Measurements from ENCODE around the gene TLR10. TPM values are rescaled to one million over a fixed set of nuclear protein-coding genes. Genes with fewer than 3 reads are reported as not detected.

Gene TLR10
- total and polyA plus RNA-seq, 2 of the 13 experiments (the other 11 are each of a cell fraction or from before 2014, with no cell fraction given): not detected

GRCh38 chr4:38734911-38735310 is 47.9 kb downstream of the TLR10 start:
- no peak overlapping the region for H3K4me3 ChIP-seq (replicated peaks in 1 of 3; ENCODE audit: insufficient read depth in 1 of 3, low read depth in 2 of 3, low read length in 3 of 3)
- H2AFZ ChIP-seq (ENCODE audit: low read length): no peak overlapping the region
- 42% methylated on average over 2 of the region's 2 CpGs for WGBS (ENCODE audit: low lambda C conversion rate)
- H3K79me2 ChIP-seq (ENCODE audit: insufficient read depth, low read length): no peaks in the 10 kb centered on the region
- peaks cover 13% of the 10 kb centered on the region for H3K9me3 ChIP-seq (ENCODE audit: low read length)
- DNase-seq (ENCODE audit: low spot score) (no peak), ATAC-seq (no peak), FAIRE-seq (no peak)
- no TSS peak for BruUV-seq (replicated peaks)
- POLR2A ChIA-PET: no interaction called here
- TF ChIP-seq ZFP90 (CRISPR knock-in tag; IDR thresholded peaks at IDR 0.05; ENCODE audit: borderline replicate concordance): no peak
- TF ChIP-seq ZNF629 (CRISPR knock-in tag; conservative IDR thresholded peaks at IDR 0.05): no peak
- no peak for TF ChIP-seq PRDM10 (CRISPR knock-in tag; IDR thresholded peaks at IDR 0.05; ENCODE audit: low read depth)
- no peak for TF ChIP-seq ZBTB7A (CRISPR knock-in tag; IDR thresholded peaks at IDR 0.05)
- TF ChIP-seq ARID4A (CRISPR knock-in tag; IDR thresholded peaks at IDR 0.05; ENCODE audit: borderline replicate concordance): no peak
- TF ChIP-seq ZNF3 (CRISPR knock-in tag; IDR thresholded peaks at IDR 0.05): no peak
- TF ChIP-seq MXD3 (CRISPR knock-in tag; IDR thresholded peaks at IDR 0.05): no peak
- TF ChIP-seq ZNF670 (CRISPR knock-in tag; IDR thresholded peaks at IDR 0.05; ENCODE audit: borderline replicate concordance): no peak
- no peak for TF ChIP-seq ZNF460 (CRISPR knock-in tag; IDR thresholded peaks at IDR 0.05; ENCODE audit: borderline replicate concordance)
- TF ChIP-seq GPBP1L1 (CRISPR knock-in tag; IDR thresholded peaks at IDR 0.05): no peak
- TF ChIP-seq ZFP82 (CRISPR knock-in tag; IDR thresholded peaks at IDR 0.05; ENCODE audit: borderline replicate concordance): no peak
- no peak for TF ChIP-seq SOX13 (IDR thresholded peaks at IDR 0.05)
- no peak for TF ChIP-seq SOX13 (CRISPR knock-in tag; conservative IDR thresholded peaks at IDR 0.05 in 1 of 2, IDR thresholded peaks at IDR 0.05 in 1 of 2)
- no peak for TF ChIP-seq HNRNPK (IDR thresholded peaks at IDR 0.05; ENCODE audit: low read depth, low read length, poor library complexity, severe bottlenecking)
- TF ChIP-seq JUN (CRISPR knock-in tag; IDR thresholded peaks at IDR 0.05): no peak
- no peak overlapping the region for H3K4me2 ChIP-seq (ENCODE audit: low read depth, low read length)
- intact Hi-C loops (cut with micrococcal nuclease; ENCODE audit: unreplicated experiment) (loop anchor here (5.0 to 10.0 kb wide), 2 partner anchors 58 to 930 kb away; no protein-coding TSS in a partner anchor), in situ Hi-C loops (cut with HindIII; ENCODE audit: extremely low pct_ligation_motif_present, low pct_unique_long_range_greater_than_20kb) (loop anchor here (5.0 kb wide), 1 partner anchor 553 kb away; no protein-coding TSS in a partner anchor)
- H3K27ac ChIP-seq (ENCODE audit: extremely low read length, insufficient read depth, low read length): no peak overlapping the region
- no peaks in the 10 kb centered on the region for H3K27me3 ChIP-seq (ENCODE audit: control insufficient read depth in 1 of 2, insufficient read depth in 2 of 2, low read length in 2 of 2)
- no peaks in the 10 kb centered on the region for H3K36me3 ChIP-seq (replicated peaks in 1 of 2; ENCODE audit: control insufficient read depth in 1 of 2, insufficient read depth in 2 of 2, low read length in 2 of 2)
- H4K20me1 ChIP-seq (ENCODE audit: insufficient read depth, low read length): no peaks in the 10 kb centered on the region
- H3K4me1 ChIP-seq (ENCODE audit: insufficient read depth, low read length): peaks cover 15% of the 10 kb centered on the region
- CTCF ChIA-PET (ENCODE audit: low intra/inter-chr PET ratio, low total read pairs): no interaction called here
- H3K9ac ChIP-seq (ENCODE audit: insufficient read depth, low read depth, low read length): no peak overlapping the region
